PC-3 (cell line): Measurements from ENCODE around the gene PTN. TPM values are rescaled to one million over a fixed set of nuclear protein-coding genes. Genes with fewer than 3 reads are reported as not detected.

Source experiments
- ATAC-seq: fragments of 200-7000 bp; cut with Tn5 transposase; 2 replicates; pipeline ENCODE4 v1.9.1; 2020; ENCODE audit warnings: mild to moderate bottlenecking, moderate library complexity
- Bru-seq: library from RNA; stranded (reverse); fragments of 400-500 nt; gene quantifications from one replicate; lab custom pipeline; 2021; lab: Mats Ljungman, UMichigan
- BruChase-seq, 2 experiments: library from RNA; stranded (reverse); fragments of 400-500 nt; gene quantifications; one replicate each; lab custom pipeline; 2021; lab: Mats Ljungman, UMichigan
- BruUV-seq: library from RNA; stranded (reverse); fragments of 400-500 nt; replicated peaks from 2 replicates; lab custom pipeline; 2021; lab: Mats Ljungman, UMichigan
- CTCF ChIA-PET: fragments of 300-600 bp; sonication (Branson Sonifier 250); formaldehyde crosslinking; loops from one replicate; lab custom pipeline; 2022; ENCODE audit warnings: antibody characterized with exemption; lab: Charles Lee
- POLR2A ChIA-PET: fragments of 300-600 bp; sonication (Branson Sonifier 250); formaldehyde crosslinking; loops from one replicate; lab custom pipeline; 2022; ENCODE audit warnings: antibody characterized with exemption; ENCODE audit not compliant: unreplicated experiment; lab: Charles Lee
- DNase-seq: peaks from one replicate; pipeline ENCODE4 v3.0.0-alpha.2; 2015
- H2AFZ ChIP-seq: fragments of 300-600 bp; sonication (generic); 2 replicates; pipeline ENCODE4 v1.6.0; 2016; ENCODE audit warnings: antibody characterized with exemption, low read length
- H3F3A ChIP-seq: fragments of 300-600 bp; sonication (generic); one replicate; pipeline ENCODE4 v1.6.0; 2017; ENCODE audit warnings: antibody characterized with exemption, low read length, control low read depth, mild to moderate bottlenecking; ENCODE audit not compliant: unreplicated experiment
- H3K27ac ChIP-seq: fragments of 300-600 bp; sonication (generic); 2 replicates; pipeline ENCODE4 v1.5.1; 2016; ENCODE audit warnings: mild to moderate bottlenecking, low read length
- H3K27me3 ChIP-seq: fragments of 300-600 bp; sonication (generic); 2 replicates; pipeline ENCODE4 v1.6.1; 2016; ENCODE audit warnings: low read length, mixed read lengths
- H3K36me3 ChIP-seq: fragments of 300-600 bp; sonication (generic); 2 replicates; pipeline ENCODE4 v1.6.1; 2016; ENCODE audit warnings: low read depth, mixed run types, low read length, mixed read lengths
- H3K4me1 ChIP-seq: fragments of 300-600 bp; sonication (generic); 2 replicates; pipeline ENCODE4 v1.5.1; 2016; ENCODE audit warnings: low read length; ENCODE audit not compliant: insufficient read depth
- H3K4me2 ChIP-seq: fragments of 300-600 bp; sonication (generic); 2 replicates; pipeline ENCODE4 v1.6.0; 2016; ENCODE audit warnings: low read length
- H3K4me3 ChIP-seq: fragments of 300-600 bp; sonication (generic); 2 replicates; pipeline ENCODE4 v1.5.1; 2016; ENCODE audit warnings: mild to moderate bottlenecking, low read length, mixed read lengths
- H3K79me2 ChIP-seq: fragments of 300-600 bp; sonication (generic); 2 replicates; pipeline ENCODE4 v1.6.1; 2017; ENCODE audit warnings: low read length, mixed read lengths
- H3K9ac ChIP-seq: fragments of 300-600 bp; sonication (generic); 2 replicates; pipeline ENCODE4 v1.6.0; 2016; ENCODE audit warnings: mild to moderate bottlenecking, low read length
- H3K9me2 ChIP-seq: fragments of 300-600 bp; sonication (generic); replicated peaks from 2 replicates; pipeline ENCODE4 v1.6.1; 2016; ENCODE audit warnings: mixed run types, low read length, mixed read lengths
- H3K9me3 ChIP-seq: fragments of 300-600 bp; sonication (generic); 2 replicates; pipeline ENCODE4 v1.6.1; 2016; ENCODE audit warnings: low read length, mixed read lengths
- H4K20me1 ChIP-seq: fragments of 300-600 bp; sonication (generic); 2 replicates; pipeline ENCODE4 v1.6.1; 2016; ENCODE audit warnings: low read length, mixed read lengths
- CTCF ChIP-seq: fragments of 300-600 bp; sonication (generic); conservative IDR thresholded peaks from 2 replicates; pipeline ENCODE4 v1.5.1; 2017; ENCODE audit warnings: antibody characterized with exemption, low read depth, mild to moderate bottlenecking, low read length
- EZH2 ChIP-seq: fragments of 300-600 bp; sonication (generic); IDR thresholded peaks from one replicate; pipeline ENCODE4 v1.6.1; 2017; ENCODE audit warnings: antibody characterized with exemption, mild to moderate bottlenecking, low read length; ENCODE audit not compliant: unreplicated experiment
- EZH2phosphoT487 ChIP-seq: fragments of 300-600 bp; sonication (generic); IDR thresholded peaks from 2 replicates; pipeline ENCODE4 v1.6.1; 2018; ENCODE audit warnings: mild to moderate bottlenecking, antibody characterized with exemption, low read length, borderline replicate concordance
- intact Hi-C: fragments of 100-400 bp; cut with micrococcal nuclease; formaldehyde crosslinking; loops from 2 replicates; pipeline ENCODE4 v1.9.0; 2023
- long read RNA-seq: library from polyadenylated mRNA; unstranded; transcript quantifications from one replicate; pipeline ENCODE4 v2.0.0, GENCODE V29; 2021; ENCODE audit not compliant: unreplicated experiment
- total RNA-seq: library from RNA; depleted of rRNA; stranded (reverse); fragments of >200 nt; gene quantifications from 2 replicates; pipeline ENCODE4 v1.2.3, GENCODE V29; 2014; rRNA removed

PTN gene, protein sequence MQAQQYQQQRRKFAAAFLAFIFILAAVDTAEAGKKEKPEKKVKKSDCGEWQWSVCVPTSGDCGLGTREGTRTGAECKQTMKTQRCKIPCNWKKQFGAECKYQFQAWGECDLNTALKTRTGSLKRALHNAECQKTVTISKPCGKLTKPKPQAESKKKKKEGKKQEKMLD
- total RNA-seq (0.07 and 0.46 TPM in 2 replicates), Bru-seq, nascent RNA (percentile 7 among the genes with signal in this experiment), BruChase-seq, experiment 1, labeled RNA remaining after a 6-hour chase (percentile 6 among the genes with signal in this experiment), BruChase-seq, experiment 2, labeled RNA remaining after a 2-hour chase (percentile 8 among the genes with signal in this experiment)
- long read RNA-seq, partial matches to known transcripts, result 0 of 1 reads
- long read RNA-seq, other reads (novel, unspliced or antisense), result 0 of 1 reads

- H3F3A ChIP-seq, result no peaks in the 10 kb centered on the region
- BruUV-seq, result no TSS peak
- TF ChIP-seq EZH2phosphoT487, result no peak
- TF ChIP-seq EZH2, result no peak
- no peak for TF ChIP-seq CTCF
- H3K4me3 ChIP-seq, result peak within 1 kb of the TSS; percentile 58
- no peak within 1 kb of the TSS for H3K27ac ChIP-seq
- intact Hi-C loops, result no loop called here
- ChIA-PET POLR2A (no interaction called here), CTCF (no interaction called here)
- peak; percentile 93 for ATAC-seq
- no peaks in the 10 kb centered on the region for H3K9me3 ChIP-seq
- H3K4me2 ChIP-seq, result peak within 1 kb of the TSS; percentile 84
- no peak within 1 kb of the TSS for H3K9ac ChIP-seq
- H3K27me3 ChIP-seq, result peaks cover 14% of the 10 kb centered on the region
- H2AFZ ChIP-seq, result peak within 1 kb of the TSS; percentile 67
- H3K9me2 ChIP-seq, result no peaks in the 10 kb centered on the region
- H4K20me1 ChIP-seq, result no peaks in the 10 kb centered on the region
- H3K36me3 ChIP-seq, result no peaks in the 10 kb centered on the region
- H3K79me2 ChIP-seq, result no peaks in the 10 kb centered on the region
- peaks cover 6% of the 10 kb centered on the region for H3K4me1 ChIP-seq
- peak; percentile 41 for DNase-seq
Observed at GRCh38 chr7:137343281-137343841, at the start of gene PTN. TSS of gene PTN (minus strand) at chr7:137343733. CDS start at chr7:137254973, 88,760 bp downstream.

DNA sequence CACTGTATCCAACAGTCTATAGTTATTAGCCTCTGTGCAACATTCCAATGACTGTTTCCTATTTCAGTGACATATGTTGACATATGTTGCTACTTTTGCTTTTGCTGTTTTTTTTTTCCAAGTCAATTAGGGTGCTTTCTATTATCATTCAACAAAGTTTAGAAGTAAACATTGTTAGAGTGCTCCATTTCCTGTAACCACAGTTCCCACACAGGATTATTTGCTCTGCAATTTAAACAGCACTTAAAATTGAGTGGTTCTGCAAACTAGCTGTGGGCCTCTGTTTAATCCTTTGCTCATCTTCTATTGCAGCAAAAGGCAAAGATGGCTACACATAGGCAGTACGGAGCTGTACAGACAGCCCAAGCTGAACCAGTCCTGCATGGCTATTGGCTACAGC is 46.5 kb upstream of the PTN start:
- BruUV-seq, result no TSS peak
- no peak for TF ChIP-seq EZH2phosphoT487
- no peak for TF ChIP-seq CTCF
- no peak overlapping the region for H3K27ac ChIP-seq
- CTCF ChIA-PET, result no interaction called here
- H3K9ac ChIP-seq, result no peak overlapping the region
- H3K27me3 ChIP-seq, result peaks cover 31% of the 10 kb centered on the region
- no peaks in the 10 kb centered on the region for H3K9me3 ChIP-seq
- no peaks in the 10 kb centered on the region for H4K20me1 ChIP-seq
- no peaks in the 10 kb centered on the region for H3K4me1 ChIP-seq
- ATAC-seq (no peak), DNase-seq (no peak)
- intact Hi-C loops, result no loop called here
- no peaks in the 10 kb centered on the region for H3K9me2 ChIP-seq
- no peak overlapping the region for H3K4me2 ChIP-seq
- H3K4me3 ChIP-seq, result no peak overlapping the region
- H2AFZ ChIP-seq, result no peak overlapping the region
- POLR2A ChIA-PET, result no interaction called here
- no peaks in the 10 kb centered on the region for H3K79me2 ChIP-seq
- H3K36me3 ChIP-seq, result no peaks in the 10 kb centered on the region
- H3F3A ChIP-seq, result no peaks in the 10 kb centered on the region

- no peak overlapping the region for H2AFZ ChIP-seq
- H3K9me3 ChIP-seq, result no peaks in the 10 kb centered on the region
- H3K27ac ChIP-seq, result no peak overlapping the region
- no peaks in the 10 kb centered on the region for H3F3A ChIP-seq
- peaks cover 41% of the 10 kb centered on the region for H3K27me3 ChIP-seq
- POLR2A ChIA-PET, result no interaction called here
- no peak overlapping the region for H3K4me2 ChIP-seq
- no peaks in the 10 kb centered on the region for H3K9me2 ChIP-seq
- no peak overlapping the region for H3K9ac ChIP-seq
- intact Hi-C loops, result no loop called here
- no peak for DNase-seq
- no peak overlapping the region for H3K4me3 ChIP-seq
- BruUV-seq, result no TSS peak
- H3K79me2 ChIP-seq, result no peaks in the 10 kb centered on the region
- no peaks in the 10 kb centered on the region for H3K36me3 ChIP-seq
- no peaks in the 10 kb centered on the region for H4K20me1 ChIP-seq
- CTCF ChIA-PET, result no interaction called here
- ATAC-seq, result no peak
- no peaks in the 10 kb centered on the region for H3K4me1 ChIP-seq
- no peak for TF ChIP-seq CTCF
Observed at GRCh38 chr7:137388916-137389315, 45.4 kb upstream of the PTN start.
